Skeletal muscle tissue (tissue), 1 donor: Measurements from ENCODE around the gene TMEM147. TPM values are rescaled to one million over a fixed set of nuclear protein-coding genes. Genes with fewer than 3 reads are reported as not detected.

Source experiments
- total RNA-seq: library from RNA; depleted of rRNA; stranded (reverse); fragments of >200 nt; gene quantifications from one replicate; pipeline ENCODE4 v1.2.3, GENCODE V29; 2014

The TMEM147 gene
- total RNA-seq, 1 donor from 2014 or later, result 55.3 TPM

Other genes starting within 250 kb of the TMEM147 start
- 4.7 TPM for gene CD22, start 216.4 kb upstream of the TMEM147 start, total RNA-seq
- not detected for gene FFAR1, start 197.7 kb upstream of the TMEM147 start, total RNA-seq
- not detected for gene FFAR3, start 187.2 kb upstream of the TMEM147 start, total RNA-seq
- not detected for gene GPR42, start 174.6 kb upstream of the TMEM147 start, total RNA-seq
- 1.0 TPM for gene FFAR2, start 97.4 kb upstream of the TMEM147 start, total RNA-seq
- gene KRTDAP, start 55.2 kb upstream of the TMEM147 start, total RNA-seq, result not detected
- gene DMKN, start 32.0 kb upstream of the TMEM147 start, total RNA-seq, result not detected
- not detected for gene SBSN, start 17.3 kb upstream of the TMEM147 start, total RNA-seq
- not detected for gene GAPDHS, start 12.2 kb upstream of the TMEM147 start, total RNA-seq
- not detected for gene ATP4A, start 18.0 kb downstream of the TMEM147 start, total RNA-seq
- not detected for gene PMIS2, start 40.5 kb downstream of the TMEM147 start, total RNA-seq
- gene HAUS5, start 67.1 kb downstream of the TMEM147 start, total RNA-seq, result 5.7 TPM
- 20.9 TPM for gene RBM42, start 83.4 kb downstream of the TMEM147 start, total RNA-seq
- gene ETV2, start 96.1 kb downstream of the TMEM147 start, total RNA-seq, result 2.1 TPM
- 368 TPM for gene COX6B1, start 102.7 kb downstream of the TMEM147 start, total RNA-seq
- gene UPK1A, start 120.9 kb downstream of the TMEM147 start, total RNA-seq, result not detected
- not detected for gene ZBTB32, start 158.9 kb downstream of the TMEM147 start, total RNA-seq
- 5.7 TPM for gene KMT2B, start 172.4 kb downstream of the TMEM147 start, total RNA-seq
- 3.1 TPM for gene IGFLR1, start 196.8 kb downstream of the TMEM147 start, total RNA-seq
- gene U2AF1L4, start 199.8 kb downstream of the TMEM147 start, total RNA-seq, result 3.7 TPM
- gene PSENEN, start 200.0 kb downstream of the TMEM147 start, total RNA-seq, result 7.8 TPM
- gene LIN37, start 202.9 kb downstream of the TMEM147 start, total RNA-seq, result 3.1 TPM
- gene HSPB6, start 211.4 kb downstream of the TMEM147 start, total RNA-seq, result 52.7 TPM
- 1.0 TPM for gene PROSER3, start 212.6 kb downstream of the TMEM147 start, total RNA-seq
- 1.0 TPM for gene ARHGAP33, start 229.9 kb downstream of the TMEM147 start, total RNA-seq